CD4-positive, alpha-beta memory T cell (primary cell): Measurements from ENCODE around the gene RALGPS2. TPM values are rescaled to one million over a fixed set of nuclear protein-coding genes. Genes with fewer than 3 reads are reported as not detected.

Experiments
- CTCF ChIA-PET: fragments of 350-600 bp; sonication (Branson Sonifier 250); formaldehyde crosslinking; loops from one replicate; lab custom pipeline; 2021; ENCODE audit warnings: inconsistent platforms; ENCODE audit not compliant: partially characterized antibody; lab: Charles Lee
- POLR2A ChIA-PET: fragments of 350-600 bp; sonication (Branson Sonifier 250); formaldehyde crosslinking; loops from one replicate; lab custom pipeline; 2021; ENCODE audit not compliant: partially characterized antibody; lab: Charles Lee
- DNase-seq, 5 donors: peaks; one replicate each; pipeline versions ENCODE4 v3.0.0 to v3.0.0-alpha.2; 2020 to 2022; ENCODE audit warnings: mixed read lengths in 1 of 5
- H3K27ac ChIP-seq: one replicate; pipeline ENCODE4 v1.7.0; 2013; ENCODE audit warnings: low read depth, low read length
- H3K27me3 ChIP-seq: 2 replicates; pipeline ENCODE4 v1.7.0; 2013; ENCODE audit warnings: mild to moderate bottlenecking, low read length, moderate library complexity; ENCODE audit not compliant: insufficient read depth
- H3K36me3 ChIP-seq: 2 replicates; pipeline ENCODE4 v1.7.0; 2013; ENCODE audit warnings: mild to moderate bottlenecking, low read length, moderate library complexity; ENCODE audit not compliant: insufficient read depth
- H3K4me1 ChIP-seq: 2 replicates; pipeline ENCODE4 v1.7.0; 2013; ENCODE audit warnings: mild to moderate bottlenecking, low read length, moderate library complexity; ENCODE audit not compliant: insufficient read depth
- H3K4me3 ChIP-seq, 2 donors: one replicate each; pipeline ENCODE4 v1.7.0; 2013; ENCODE audit warnings: low read length in 2 of 2, mild to moderate bottlenecking in 1 of 2
- H3K9me3 ChIP-seq, 2 donors: one replicate each; pipeline ENCODE4 v1.7.0; 2013; ENCODE audit warnings: low read length in 2 of 2, control low read depth in 1 of 2; ENCODE audit not compliant: control insufficient read depth in 1 of 2
- H3K27ac Mint-ChIP-seq, 7 donors: one replicate each; pipeline ENCODE4 v1.8.0; 2020 to 2021; ENCODE audit warnings: mixed read lengths in 7 of 7, mild to moderate bottlenecking in 6 of 7, inconsistent platforms in 3 of 7, moderate library complexity in 3 of 7
- H3K27me3 Mint-ChIP-seq, 2 donors: one replicate each; pipeline ENCODE4 v1.8.0; 2020 to 2021; ENCODE audit warnings: mixed read lengths in 2 of 2
- H3K36me3 Mint-ChIP-seq, 2 donors: one replicate each; pipeline ENCODE4 v1.8.0; 2020 to 2021; ENCODE audit warnings: mixed read lengths in 2 of 2, inconsistent platforms in 1 of 2, mild to moderate bottlenecking in 1 of 2
- H3K4me1 Mint-ChIP-seq, 4 donors: one replicate each; pipeline ENCODE4 v1.8.0; 2020 to 2021; ENCODE audit warnings: mixed read lengths in 4 of 4, mild to moderate bottlenecking in 1 of 4
- H3K4me3 Mint-ChIP-seq, 8 donors: one replicate each; pipeline ENCODE4 v1.8.0; 2020 to 2021; ENCODE audit warnings: mixed read lengths in 8 of 8, mild to moderate bottlenecking in 7 of 8, moderate library complexity in 6 of 8, inconsistent platforms in 3 of 8
- H3K9me3 Mint-ChIP-seq, 8 donors: one replicate each; pipeline ENCODE4 v1.8.0; 2020 to 2021; ENCODE audit warnings: mixed read lengths in 8 of 8, mild to moderate bottlenecking in 5 of 8, inconsistent platforms in 3 of 8, moderate library complexity in 1 of 8
- intact Hi-C: fragments of 100-400 bp; cut with micrococcal nuclease; formaldehyde crosslinking; loops from one replicate; pipeline ENCODE4 v1.15.1; 2023
- polyA plus RNA-seq, 2 donors: library from polyadenylated mRNA; unstranded; fragments of 300-500 nt; fragmentation: Illumina TruSeq; gene quantifications; one replicate each; pipeline ENCODE4 v1.2.3, GENCODE V29; 2021
- total RNA-seq, 2 experiments: library from RNA; stranded (reverse); gene quantifications; one replicate each; pipeline ENCODE4 v1.2.3, GENCODE V29; 2021

RALGPS2 gene
- total and polyA plus RNA-seq, 4 experiments from 2014 or later, result 1.6 to 15.0 (median 7.8) TPM

GRCh38 chr1:178869119-178869697, 144.2 kb downstream of the RALGPS2 start:
- no peak overlapping the region for H3K4me3 Mint-ChIP-seq
- H3K27ac Mint-ChIP-seq, result no peak overlapping the region
- DNase-seq, result no peak
- no peaks in the 10 kb centered on the region for H3K36me3 Mint-ChIP-seq
- H3K36me3 ChIP-seq, result no peaks in the 10 kb centered on the region
- no peaks in the 10 kb centered on the region for H3K27me3 ChIP-seq
- no peaks in the 10 kb centered on the region for H3K4me1 ChIP-seq
- no peak overlapping the region for H3K27ac ChIP-seq
- ChIA-PET POLR2A (no interaction called here), CTCF (no interaction called here)
- no peaks in the 10 kb centered on the region for H3K9me3 Mint-ChIP-seq
- H3K9me3 ChIP-seq, result no peaks in the 10 kb centered on the region
- no peak overlapping the region for H3K4me3 ChIP-seq
- intact Hi-C loops, result no loop called here
- H3K27me3 Mint-ChIP-seq, result no peaks in the 10 kb centered on the region
- peaks cover 0 to 5% (median 1%) of the 10 kb centered on the region in 4 donors for H3K4me1 Mint-ChIP-seq

DNA sequence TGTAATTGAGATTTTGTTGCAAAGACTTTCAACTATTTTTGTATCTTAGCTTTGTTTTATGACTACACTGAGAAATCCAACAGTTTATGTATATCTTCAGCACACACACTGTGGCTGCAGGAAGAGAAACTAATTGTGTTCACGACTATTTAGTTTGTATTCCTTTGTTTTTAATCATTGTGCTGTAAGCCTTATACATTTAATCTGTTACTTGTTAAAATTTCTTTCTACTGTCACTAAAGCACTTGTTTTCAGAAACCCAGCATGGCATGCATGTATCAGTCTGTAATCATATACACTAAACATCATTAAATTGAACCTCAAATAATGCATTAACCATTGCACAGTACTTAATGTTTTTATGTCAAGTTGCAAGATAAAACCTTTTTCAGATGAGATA, 145.2 kb downstream of the RALGPS2 start:
- H3K27me3 ChIP-seq, result no peaks in the 10 kb centered on the region
- CTCF ChIA-PET, result interaction anchor here (2.4 kb wide), 1 partner anchor 133 kb away, joined by 6 read pairs; no protein-coding TSS in a partner anchor
- DNase-seq, result no peak
- no peaks in the 10 kb centered on the region for H3K4me1 ChIP-seq
- H3K36me3 Mint-ChIP-seq, result no peaks in the 10 kb centered on the region
- H3K27ac Mint-ChIP-seq, result no peak overlapping the region
- no peak overlapping the region for H3K4me3 ChIP-seq
- intact Hi-C loops, result no loop called here
- H3K9me3 ChIP-seq, result no peaks in the 10 kb centered on the region
- H3K36me3 ChIP-seq, result no peaks in the 10 kb centered on the region
- H3K4me1 Mint-ChIP-seq, result peaks cover 0 to 3% (median 1%) of the 10 kb centered on the region in 4 donors
- POLR2A ChIA-PET, result no interaction called here
- no peak overlapping the region for H3K4me3 Mint-ChIP-seq
- no peaks in the 10 kb centered on the region for H3K9me3 Mint-ChIP-seq
- no peak overlapping the region for H3K27ac ChIP-seq
- H3K27me3 Mint-ChIP-seq, result peaks cover 0 to under 1% of the 10 kb centered on the region in 2 donors

DNA sequence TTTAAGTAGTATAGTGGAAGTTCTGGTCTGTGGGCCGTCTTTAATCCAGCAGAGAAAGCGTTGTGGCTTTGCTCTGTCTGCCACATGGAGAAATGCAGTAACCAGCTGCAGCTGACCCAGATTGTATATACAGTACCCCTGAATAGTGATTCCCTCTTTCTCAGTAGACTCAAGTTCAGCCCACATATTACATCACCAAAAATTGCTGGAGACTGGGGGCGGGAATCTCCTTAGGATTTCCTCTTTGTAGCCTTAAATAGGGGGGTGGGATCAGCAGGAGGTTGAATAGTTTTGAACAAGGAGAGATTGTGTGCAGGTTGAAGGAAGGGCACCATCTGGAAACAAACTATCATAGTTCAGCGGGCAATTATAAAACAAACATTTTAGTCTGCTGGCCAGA, 145.9 kb downstream of the RALGPS2 start, which contains the start of gene ANGPTL1:
TSS of gene ANGPTL1 (minus strand) at position 134 of the 400 bp plus-strand sequence. CDS start 5,301 bp downstream, outside the sequence.
- H3K27ac Mint-ChIP-seq, result no peak within 1 kb of the TSS
- H3K36me3 Mint-ChIP-seq, result no peaks in the 10 kb centered on the region
- Histone ChIP-seq H3K9me3 (no peaks in the 10 kb centered on the region), H3K4me1 (no peaks in the 10 kb centered on the region), H3K27ac (no peak within 1 kb of the TSS), H3K27me3 (no peaks in the 10 kb centered on the region), H3K36me3 (no peaks in the 10 kb centered on the region), H3K4me3 (no peak within 1 kb of the TSS)
- H3K9me3 Mint-ChIP-seq, result peaks cover 0 to 2% (median 0%) of the 10 kb centered on the region in 8 donors
- POLR2A ChIA-PET, result no interaction called here
- CTCF ChIA-PET, result interaction anchor here (2.4 kb wide), 1 partner anchor 132 kb away, joined by 6 read pairs; no protein-coding TSS in a partner anchor
- intact Hi-C loops, result no loop called here
- H3K4me3 Mint-ChIP-seq, result no peak within 1 kb of the TSS
- DNase-seq, result no peak
- H3K4me1 Mint-ChIP-seq, result peaks cover 0 to 3% (median 1%) of the 10 kb centered on the region in 4 donors
- peaks cover 0 to 1% of the 10 kb centered on the region in 2 donors for H3K27me3 Mint-ChIP-seq

DNA sequence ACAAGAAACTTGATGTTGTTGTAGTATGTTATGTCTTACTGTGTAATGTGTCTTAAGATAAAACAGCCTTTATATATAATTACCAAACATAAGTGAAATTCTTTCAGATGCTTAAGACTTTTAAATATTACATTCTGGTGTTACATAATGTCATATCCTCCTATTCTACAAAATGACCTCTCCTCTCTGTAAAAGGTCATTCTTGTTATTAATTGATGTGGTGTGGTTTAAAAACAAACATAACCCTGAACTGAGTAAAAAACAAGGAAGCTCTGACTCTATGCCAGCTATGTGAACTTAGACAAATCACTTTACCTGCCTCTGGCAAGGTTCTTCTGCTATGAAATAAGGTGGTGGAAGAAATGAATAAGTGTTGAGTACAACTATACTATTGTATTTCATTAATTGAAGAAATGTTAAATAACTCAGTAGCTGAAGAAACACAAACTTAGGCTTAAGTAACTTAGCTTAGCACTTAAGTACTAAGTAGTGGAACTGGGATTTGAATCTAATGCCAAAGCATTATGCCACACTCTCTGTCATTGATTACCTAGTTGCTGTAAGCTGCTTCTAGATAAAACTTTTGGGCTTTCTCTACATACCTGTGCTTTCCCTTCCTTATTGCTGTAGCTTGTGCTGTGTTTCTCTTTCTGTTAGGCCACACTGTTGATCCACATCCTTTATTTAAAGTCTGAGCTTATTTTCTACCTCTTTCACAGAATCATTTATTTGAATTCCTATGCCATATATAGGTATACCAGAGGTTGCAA, 146.7 kb downstream of the RALGPS2 start:
- no peak for DNase-seq
- H3K36me3 ChIP-seq, result no peaks in the 10 kb centered on the region
- intact Hi-C loops, result no loop called here
- ChIA-PET CTCF (interaction anchor here (2.4 kb wide), 1 partner anchor 131 kb away, joined by 6 read pairs; no protein-coding TSS in a partner anchor), POLR2A (no interaction called here)
- no peak overlapping the region for H3K4me3 Mint-ChIP-seq
- no peak overlapping the region for H3K4me3 ChIP-seq
- H3K4me1 Mint-ChIP-seq, result peaks cover 0 to 3% (median 1%) of the 10 kb centered on the region in 4 donors
- H3K36me3 Mint-ChIP-seq, result no peaks in the 10 kb centered on the region
- H3K4me1 ChIP-seq, result no peaks in the 10 kb centered on the region
- peak overlapping the region in 1 of 7 donors; percentile 7 for H3K27ac Mint-ChIP-seq
- H3K27ac ChIP-seq, result no peak overlapping the region
- no peaks in the 10 kb centered on the region for H3K27me3 ChIP-seq
- no peaks in the 10 kb centered on the region for H3K9me3 ChIP-seq
- H3K9me3 Mint-ChIP-seq, result peaks cover 0 to 2% (median 0%) of the 10 kb centered on the region in 8 donors
- peaks cover 0 to 1% of the 10 kb centered on the region in 2 donors for H3K27me3 Mint-ChIP-seq

DNA sequence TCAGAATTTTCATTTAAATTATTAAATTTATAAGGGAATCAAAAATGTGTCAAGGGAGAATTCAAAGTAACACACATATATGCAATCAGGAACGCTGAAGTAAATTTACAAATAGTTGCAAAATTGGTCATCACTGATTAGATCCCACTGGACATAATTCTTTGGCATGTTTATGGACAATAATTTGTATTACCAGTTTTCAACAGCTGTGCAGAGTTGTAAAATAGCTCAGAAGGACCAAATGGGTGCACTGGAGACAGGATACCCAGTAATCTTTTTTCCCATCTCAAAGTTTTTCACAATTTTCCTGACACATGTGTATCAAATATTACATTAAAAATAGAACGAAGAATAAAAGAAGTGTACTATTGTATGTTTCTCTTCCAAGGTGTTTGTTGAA, 149.9 kb downstream of the RALGPS2 start:
- Histone ChIP-seq H3K9me3 (no peaks in the 10 kb centered on the region), H3K4me3 (no peak overlapping the region), H3K27me3 (no peaks in the 10 kb centered on the region), H3K36me3 (no peaks in the 10 kb centered on the region), H3K4me1 (no peaks in the 10 kb centered on the region), H3K27ac (no peak overlapping the region)
- DNase-seq, result no peak
- intact Hi-C loops, result no loop called here
- Mint-ChIP-seq H3K9me3 (peaks cover 0 to 2% (median 0%) of the 10 kb centered on the region in 8 donors), H3K4me3 (no peak overlapping the region), H3K36me3 (no peaks in the 10 kb centered on the region), H3K27ac (no peak overlapping the region), H3K4me1 (no peaks in the 10 kb centered on the region), H3K27me3 (peaks cover 0 to 1% of the 10 kb centered on the region in 2 donors)
- POLR2A ChIA-PET, result no interaction called here
- CTCF ChIA-PET, result no interaction called here

- Mint-ChIP-seq H3K4me1 (no peaks in the 10 kb centered on the region), H3K4me3 (no peak overlapping the region), H3K27me3 (peaks cover 0 to 1% of the 10 kb centered on the region in 2 donors), H3K36me3 (no peaks in the 10 kb centered on the region), H3K9me3 (peaks cover 0 to 2% (median 0%) of the 10 kb centered on the region in 8 donors), H3K27ac (no peak overlapping the region)
- ChIA-PET POLR2A (no interaction called here), CTCF (no interaction called here)
- H3K36me3 ChIP-seq, result no peaks in the 10 kb centered on the region
- no peaks in the 10 kb centered on the region for H3K27me3 ChIP-seq
- intact Hi-C loops, result no loop called here
- H3K4me3 ChIP-seq, result no peak overlapping the region
- H3K27ac ChIP-seq, result no peak overlapping the region
- no peak for DNase-seq
- H3K4me1 ChIP-seq, result no peaks in the 10 kb centered on the region
- H3K9me3 ChIP-seq, result no peaks in the 10 kb centered on the region
Observed at GRCh38 chr1:178875936-178876335, 150.9 kb downstream of the RALGPS2 start.

DNA sequence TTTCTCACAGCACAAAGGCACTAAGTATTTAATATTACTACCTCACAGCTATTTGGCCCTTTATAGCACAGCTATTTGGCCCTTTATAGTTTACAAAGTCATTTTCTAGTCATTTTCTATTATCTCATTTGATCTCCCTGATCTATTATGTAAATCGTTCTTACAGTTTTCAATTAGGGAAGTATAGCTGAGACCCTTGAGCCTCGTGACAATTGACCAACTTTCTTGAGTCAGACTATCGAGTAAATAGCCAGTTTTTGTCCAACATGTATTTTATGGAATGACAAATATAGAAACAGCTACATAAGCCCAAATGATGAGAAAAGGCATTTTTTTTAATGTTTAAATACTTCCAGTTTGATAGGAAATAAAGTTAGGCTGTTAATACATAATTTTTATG, 152.9 kb downstream of the RALGPS2 start:
- peaks cover 0 to 2% (median 0%) of the 10 kb centered on the region in 8 donors for H3K9me3 Mint-ChIP-seq
- ChIA-PET CTCF (no interaction called here), POLR2A (no interaction called here)
- H3K36me3 ChIP-seq, result no peaks in the 10 kb centered on the region
- H3K4me3 ChIP-seq, result no peak overlapping the region
- H3K4me3 Mint-ChIP-seq, result no peak overlapping the region
- no peaks in the 10 kb centered on the region for H3K4me1 ChIP-seq
- DNase-seq, result no peak
- H3K36me3 Mint-ChIP-seq, result no peaks in the 10 kb centered on the region
- no peak overlapping the region for H3K27ac Mint-ChIP-seq
- no peak overlapping the region for H3K27ac ChIP-seq
- H3K27me3 Mint-ChIP-seq, result peaks cover 1% of the 10 kb centered on the region in 2 donors
- intact Hi-C loops, result no loop called here
- H3K4me1 Mint-ChIP-seq, result no peaks in the 10 kb centered on the region
- H3K27me3 ChIP-seq, result no peaks in the 10 kb centered on the region
- no peaks in the 10 kb centered on the region for H3K9me3 ChIP-seq
